B cell (primary cell): ENCODE results near the gene DAD1. TPM values are rescaled to one million over a fixed set of nuclear protein-coding genes. Genes with fewer than 3 reads are reported as not detected.

ENCODE experiments used
- ATAC-seq: fragments of 200-7000 bp; cut with Tn5 transposase; one replicate; pipeline ENCODE4 v1.10.0; 2021; ENCODE audit warnings: low read depth, mild to moderate bottlenecking, moderate number of reproducible peaks, moderate library complexity
- CTCF ChIA-PET: fragments of 350-600 bp; sonication (Branson Sonifier 250); formaldehyde crosslinking; loops from one replicate; lab custom pipeline; 2021; ENCODE audit warnings: antibody characterized with exemption, inconsistent platforms; lab: Charles Lee
- POLR2A ChIA-PET: fragments of 350-600 bp; sonication (Branson Sonifier 250); formaldehyde crosslinking; loops from one replicate; lab custom pipeline; 2021; ENCODE audit warnings: antibody characterized with exemption; lab: Charles Lee
- DNase-seq: peaks from one replicate; pipeline ENCODE4 v3.0.0; 2013
- H2AFZ ChIP-seq: 2 replicates; pipeline ENCODE4 v1.6.1; 2012; ENCODE audit warnings: mild to moderate bottlenecking, low read depth, low read length; ENCODE audit not compliant: insufficient read depth, poor library complexity, severe bottlenecking
- H3K27ac ChIP-seq, 2 donors: 1 replicate in 1 of 2; 2 replicates in 1 of 2; pipeline ENCODE4 v1.5.1; 2012 to 2013; ENCODE audit warnings: low read length in 2 of 2, mild to moderate bottlenecking in 2 of 2, moderate library complexity in 1 of 2
- H3K27me3 ChIP-seq, 4 experiments: fragments of 200-600 bp in 1 of 4; sonication (generic) in 1 of 4; replicated peaks in 1 of 4; 1 replicate in 2 of 4; 2 replicates in 2 of 4; pipeline versions ENCODE4 v1.6.1 to v1.7.0; 2013 to 2016; ENCODE audit warnings: low read length in 3 of 4, mild to moderate bottlenecking in 2 of 4, mixed read lengths in 1 of 4, moderate library complexity in 1 of 4; ENCODE audit not compliant: insufficient read depth in 4 of 4, control insufficient read depth in 3 of 4; ENCODE audit errors: control extremely low read depth in 1 of 4
- H3K36me3 ChIP-seq, 2 experiments: replicated peaks in 1 of 2; 1 replicate in 1 of 2; 2 replicates in 1 of 2; pipeline versions ENCODE4 v1.6.1 to v1.7.1; 2013; ENCODE audit warnings: low read length in 1 of 2; ENCODE audit not compliant: insufficient read depth in 2 of 2, control insufficient read depth in 1 of 2; ENCODE audit errors: control extremely low read depth in 1 of 2, extremely low read depth in 1 of 2
- H3K4me1 ChIP-seq, 2 donors: fragments of 200-600 bp in 1 of 2; sonication (generic) in 1 of 2; 1 replicate in 1 of 2; 2 replicates in 1 of 2; pipeline versions ENCODE4 v1.5.1 to v1.6.1; 2013 to 2017; ENCODE audit warnings: low read length in 2 of 2; ENCODE audit not compliant: control insufficient read depth in 2 of 2, insufficient read depth in 2 of 2
- H3K4me2 ChIP-seq: replicated peaks from 2 replicates; pipeline ENCODE3; 2012; ENCODE audit warnings: mild to moderate bottlenecking, low read depth, low read length; ENCODE audit not compliant: poor library complexity, severe bottlenecking
- H3K4me3 ChIP-seq, 5 experiments: fragments of 200-600 bp in 1 of 5; sonication (generic) in 1 of 5; 1 replicate in 3 of 5; 2 replicates in 2 of 5; pipeline versions ENCODE4 v1.5.1 to v1.7.0; 2011 to 2016; ENCODE audit warnings: low read length in 4 of 5, mild to moderate bottlenecking in 4 of 5, low read depth in 2 of 5, control low read depth in 1 of 5, moderate library complexity in 1 of 5; ENCODE audit not compliant: insufficient read depth in 1 of 5; ENCODE audit errors: control extremely low read depth in 1 of 5, extremely low read depth in 1 of 5
- H3K79me2 ChIP-seq: fragments of 200-600 bp; sonication (generic); one replicate; pipeline ENCODE4 v1.6.0; 2016; ENCODE audit warnings: low read length; ENCODE audit not compliant: control insufficient read depth, insufficient read depth
- H3K9ac ChIP-seq: fragments of 200-600 bp; sonication (generic); 2 replicates; pipeline ENCODE4 v1.6.1; 2017; ENCODE audit warnings: mild to moderate bottlenecking, low read length, moderate library complexity
- H3K9me3 ChIP-seq, 3 donors: one replicate each; pipeline versions ENCODE4 v1.6.1 to v1.7.1; 2013; ENCODE audit warnings: low read length in 2 of 3; ENCODE audit not compliant: control insufficient read depth in 2 of 3, insufficient read depth in 1 of 3; ENCODE audit errors: control extremely low read depth in 1 of 3
- H4K20me1 ChIP-seq: 2 replicates; pipeline ENCODE4 v1.6.0; 2012; ENCODE audit warnings: mild to moderate bottlenecking, low read length; ENCODE audit not compliant: insufficient read depth, control insufficient read depth, poor library complexity, severe bottlenecking
- H3K27ac Mint-ChIP-seq: one replicate; pipeline ENCODE4 v1.8.0; 2021; ENCODE audit warnings: mixed read lengths
- H3K27me3 Mint-ChIP-seq: one replicate; pipeline ENCODE4 v1.8.0; 2021; ENCODE audit warnings: mixed read lengths
- H3K4me1 Mint-ChIP-seq: one replicate; pipeline ENCODE4 v1.8.0; 2021; ENCODE audit warnings: mixed read lengths
- H3K4me3 Mint-ChIP-seq: one replicate; pipeline ENCODE4 v1.8.0; 2021; ENCODE audit warnings: mixed read lengths
- H3K9me3 Mint-ChIP-seq: one replicate; pipeline ENCODE4 v1.8.0; 2022; ENCODE audit warnings: mixed read lengths; ENCODE audit not compliant: insufficient read depth
- EZH2 ChIP-seq: IDR thresholded peaks from 2 replicates; pipeline ENCODE4 v1.6.1; 2012; ENCODE audit warnings: borderline replicate concordance, low read depth, mild to moderate bottlenecking, moderate library complexity, low read length; ENCODE audit not compliant: insufficient read depth, poor library complexity, severe bottlenecking
- WGBS: methylation state at CpG from one replicate; pipeline ENCODE4 v1.1.5; 2013; ENCODE audit warnings: missing lambda C conversion rate; ENCODE audit not compliant: insufficient coverage; 5-methylcytosine and 5-hydroxymethylcytosine counted together
- intact Hi-C: fragments of 100-400 bp; cut with micrococcal nuclease; formaldehyde crosslinking; loops from one replicate; pipeline ENCODE4 v1.10.0; 2022
- polyA plus RNA-seq: library from polyadenylated mRNA; depleted of rRNA; stranded (reverse); fragments of >200 nt; gene quantifications from 2 replicates; pipeline ENCODE4 v1.2.3, GENCODE V29; 2012
- total RNA-seq, 2 donors: library from RNA; stranded (reverse); fragments of 120-200 nt in 1 of 2; gene quantifications; 1 replicate in 1 of 2; 2 replicates in 1 of 2; pipeline versions ENCODE4 v1.2.3 to v1.2.4, GENCODE V29; 2013 to 2022
- TF ChIP-seq, protein P1 (sequence below): fragments of 200-600 bp; IDR thresholded peaks from one replicate; pipeline ENCODE4 v1.8.0; 2022; ENCODE audit warnings: antibody characterized with exemption, mild to moderate bottlenecking

Gene DAD1
- total and polyA plus RNA-seq, 2 donors (not counting 1 experiment from before 2014, with no cell fraction given) = 77.4 to 114 TPM

- intact Hi-C loops = no loop called here
- Histone ChIP-seq H3K9me3 (no peaks in the 10 kb centered on the region), H3K9ac (no peak overlapping the region), H3K79me2 (peaks cover 88% of the 10 kb centered on the region), H3K4me2 (no peak overlapping the region), H3K36me3 (peaks cover 7 to 10% of the 10 kb centered on the region in 2 experiments), H3K4me1 (peaks cover 3 to 6% of the 10 kb centered on the region in 2 donors), H3K27me3 (no peaks in the 10 kb centered on the region), H3K4me3 (no peak overlapping the region), H3K27ac (no peak overlapping the region), H4K20me1 (no peaks in the 10 kb centered on the region), H2AFZ (no peak overlapping the region)
- Mint-ChIP-seq H3K27ac (no peak overlapping the region), H3K4me3 (no peak overlapping the region), H3K9me3 (no peaks in the 10 kb centered on the region), H3K27me3 (no peaks in the 10 kb centered on the region), H3K4me1 (peaks cover 29% of the 10 kb centered on the region)
- ATAC-seq = no peak
- WGBS = no CpG with 5 or more reads among the region's 2 CpGs
- no peak for DNase-seq
- TF ChIP-seq, protein P1, sequence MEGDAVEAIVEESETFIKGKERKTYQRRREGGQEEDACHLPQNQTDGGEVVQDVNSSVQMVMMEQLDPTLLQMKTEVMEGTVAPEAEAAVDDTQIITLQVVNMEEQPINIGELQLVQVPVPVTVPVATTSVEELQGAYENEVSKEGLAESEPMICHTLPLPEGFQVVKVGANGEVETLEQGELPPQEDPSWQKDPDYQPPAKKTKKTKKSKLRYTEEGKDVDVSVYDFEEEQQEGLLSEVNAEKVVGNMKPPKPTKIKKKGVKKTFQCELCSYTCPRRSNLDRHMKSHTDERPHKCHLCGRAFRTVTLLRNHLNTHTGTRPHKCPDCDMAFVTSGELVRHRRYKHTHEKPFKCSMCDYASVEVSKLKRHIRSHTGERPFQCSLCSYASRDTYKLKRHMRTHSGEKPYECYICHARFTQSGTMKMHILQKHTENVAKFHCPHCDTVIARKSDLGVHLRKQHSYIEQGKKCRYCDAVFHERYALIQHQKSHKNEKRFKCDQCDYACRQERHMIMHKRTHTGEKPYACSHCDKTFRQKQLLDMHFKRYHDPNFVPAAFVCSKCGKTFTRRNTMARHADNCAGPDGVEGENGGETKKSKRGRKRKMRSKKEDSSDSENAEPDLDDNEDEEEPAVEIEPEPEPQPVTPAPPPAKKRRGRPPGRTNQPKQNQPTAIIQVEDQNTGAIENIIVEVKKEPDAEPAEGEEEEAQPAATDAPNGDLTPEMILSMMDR = no peak
- TF ChIP-seq EZH2 = no peak
- ChIA-PET POLR2A (no interaction called here), CTCF (interaction anchor here (1.3 to 1.7 kb wide), 2 partner anchors 9 to 11 kb away, joined by 6 to 9 read pairs; no protein-coding TSS in a partner anchor)
Measured at GRCh38 chr14:22579236-22579635, 9.8 kb downstream of the DAD1 start.

DNA sequence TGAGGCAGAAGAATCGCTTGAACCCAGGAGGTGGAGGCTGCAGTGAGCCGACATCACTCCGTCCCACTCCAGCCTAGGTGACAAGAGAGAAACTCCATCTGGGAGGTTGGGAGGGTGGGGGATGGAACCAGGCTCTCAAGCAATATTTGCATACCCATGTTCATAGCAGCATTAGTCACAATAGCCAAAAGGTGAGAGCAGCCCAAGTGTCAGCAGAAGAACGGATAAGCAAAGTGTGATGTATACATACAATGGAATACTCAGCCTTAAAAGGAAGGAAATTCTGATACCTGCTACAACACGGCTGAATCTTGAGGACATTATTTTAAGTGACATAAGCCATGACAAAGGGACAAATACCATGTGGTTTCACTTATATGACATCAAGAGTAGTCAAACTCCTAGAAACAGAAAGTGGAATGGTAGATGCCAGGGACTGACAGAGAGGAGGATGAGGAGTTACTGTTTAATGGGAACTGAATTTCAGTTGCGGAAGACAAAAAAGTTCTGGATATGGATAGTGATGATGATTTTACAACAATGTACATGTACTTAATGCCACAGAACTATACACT lies 11.6 kb downstream of the DAD1 start:
- H3K79me2 ChIP-seq = peaks cover 77% of the 10 kb centered on the region
- Mint-ChIP-seq H3K9me3 (no peaks in the 10 kb centered on the region), H3K4me1 (peaks cover 19% of the 10 kb centered on the region), H3K4me3 (no peak overlapping the region), H3K27ac (no peak overlapping the region), H3K27me3 (no peaks in the 10 kb centered on the region)
- H3K9me3 ChIP-seq = no peaks in the 10 kb centered on the region
- H3K4me3 ChIP-seq = no peak overlapping the region
- DNase-seq (no peak), ATAC-seq (no peak)
- CTCF ChIA-PET = no interaction called here
- H4K20me1 ChIP-seq = no peaks in the 10 kb centered on the region
- no peaks in the 10 kb centered on the region for H3K27me3 ChIP-seq
- peaks cover 16 to 23% of the 10 kb centered on the region in 2 experiments for H3K36me3 ChIP-seq
- POLR2A ChIA-PET = no interaction called here
- intact Hi-C loops = no loop called here
- no peak overlapping the region for H3K9ac ChIP-seq
- H2AFZ ChIP-seq = no peak overlapping the region
- TF ChIP-seq, protein P1 = no peak
- no peak for TF ChIP-seq EZH2
- H3K4me1 ChIP-seq = no peaks in the 10 kb centered on the region
- no peak overlapping the region for H3K27ac ChIP-seq
- WGBS = no CpG with 5 or more reads among the region's 6 CpGs
- no peak overlapping the region for H3K4me2 ChIP-seq
